ENCODE data around the gene SHB. TPM values are rescaled to one million over a fixed set of nuclear protein-coding genes. Genes with fewer than 3 reads are reported as not detected.

The SHB gene
- total and polyA plus RNA-seq, 2 donors (not counting 3 experiments of a cell fraction or from before 2014, with no cell fraction given) = 13.4 to 24.9 TPM

GRCh38 chr9:37971108-37971459 lies 97.9 kb downstream of the SHB start:
- no peaks in the 10 kb centered on the region for H3K9me1 ChIP-seq (replicated peaks; ENCODE audit: control insufficient read depth, extremely low read depth, insufficient read depth, low read length)
- H3K27me3 ChIP-seq (ENCODE audit: control insufficient read depth in 2 of 2, insufficient read depth in 2 of 2, low read length in 2 of 2) = no peaks in the 10 kb centered on the region
- no peak for DNase-seq (ENCODE audit: low read depth, low spot score)
- no peak for FAIRE-seq
- CTCF ChIA-PET = interaction anchor here (1.0 to 1.4 kb wide), 4 partner anchors 11 to 98 kb away, joined by 3 to 5 read pairs (median 4); partner anchors contain the start of gene SHB
- no peak for TF ChIP-seq POLR2A (IDR thresholded peaks at IDR 0.05; ENCODE audit: low read depth, low read length)
- TF ChIP-seq JUN (IDR thresholded peaks at IDR 0.05; ENCODE audit: borderline replicate concordance, insufficient read depth, insufficient read length, low read depth) = no peak
- TF ChIP-seq, protein P1, sequence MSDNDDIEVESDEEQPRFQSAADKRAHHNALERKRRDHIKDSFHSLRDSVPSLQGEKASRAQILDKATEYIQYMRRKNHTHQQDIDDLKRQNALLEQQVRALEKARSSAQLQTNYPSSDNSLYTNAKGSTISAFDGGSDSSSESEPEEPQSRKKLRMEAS (IDR thresholded peaks at IDR 0.05; ENCODE audit: insufficient read depth, insufficient read length) = no peak
- no peak for TF ChIP-seq CTCF (IDR thresholded peaks at IDR 0.05; ENCODE audit: extremely low read depth in 1 of 2, insufficient read depth in 1 of 2, low read depth in 1 of 2, low read length in 2 of 2)
- H3K27ac ChIP-seq (ENCODE audit: insufficient read depth, low read depth, low read length) = no peak overlapping the region
- H3K9ac ChIP-seq (replicated peaks; ENCODE audit: extremely low read depth, insufficient read depth, low read length) = no peak overlapping the region
- BruUV-seq (replicated peaks) = no TSS peak
- dilution Hi-C loops (cut with MboI; ENCODE audit: extremely low pct_ligation_motif_present, low sequenced_read_pairs) (no loop called here), intact Hi-C loops (cut with micrococcal nuclease) (no loop called here)
- POLR2A ChIA-PET = no interaction called here
- peaks cover 39% of the 10 kb centered on the region for H3K4me1 ChIP-seq (ENCODE audit: control insufficient read depth, extremely low read depth, insufficient read depth, low read length)
- no peak overlapping the region for H3K4me2 ChIP-seq (ENCODE audit: insufficient read depth, low read length)
- no peak overlapping the region for H3K4me3 ChIP-seq (replicated peaks in 1 of 3; ENCODE audit: insufficient read depth in 1 of 3, low read depth in 1 of 3, low read length in 3 of 3)
- H3K9me3 ChIP-seq (replicated peaks; ENCODE audit: control insufficient read depth, insufficient read depth, low read length) = no peaks in the 10 kb centered on the region
- H2AFZ ChIP-seq (ENCODE audit: low read depth, low read length) = no peak overlapping the region
- peaks cover 7% of the 10 kb centered on the region for H3K79me2 ChIP-seq (ENCODE audit: control insufficient read depth, insufficient read depth, low read length)
- H4K20me1 ChIP-seq (replicated peaks; ENCODE audit: control insufficient read depth, extremely low read depth, insufficient read depth, low read length) = no peaks in the 10 kb centered on the region
- H3K36me3 ChIP-seq (ENCODE audit: control insufficient read depth in 2 of 2, extremely low read depth in 1 of 2, insufficient read depth in 2 of 2, low read length in 2 of 2) = peaks cover 2 to 6% of the 10 kb centered on the region in 2 experiments

Measured in endothelial cell of umbilical vein (primary cell).